ENCODE results near the gene MAGEB17.

The MAGEB17 gene

GRCh38 chrX:16210061-16210460 lies 42.8 kb downstream of the MAGEB17 start:
- no peak for DNase-seq (ENCODE audit: low read depth)

- DNase-seq (ENCODE audit: low read depth), result no peak
Measured at GRCh38 chrX:16212024-16212423, 44.7 kb downstream of the MAGEB17 start.

- no peak for DNase-seq (ENCODE audit: low read depth)
Measured at GRCh38 chrX:16212436-16212835, 45.2 kb downstream of the MAGEB17 start.

- DNase-seq (ENCODE audit: low read depth), result no peak
Measured at GRCh38 chrX:16213961-16214360, 46.7 kb downstream of the MAGEB17 start.

- no peak for DNase-seq (ENCODE audit: low read depth)
Measured at GRCh38 chrX:16215660-16216059, 48.4 kb downstream of the MAGEB17 start.
